Uterus (tissue), 2 donors: ENCODE data around the gene THSD4.

ENCODE experiments used
- POLR2A ChIP-seq, 2 donors: fragments of 450-650 bp; IDR thresholded peaks; one replicate each; pipeline ENCODE4 v1.6.1; 2016; ENCODE audit warnings: antibody characterized with exemption in 2 of 2, mild to moderate bottlenecking in 1 of 2, moderate library complexity in 1 of 2
- TF ChIP-seq, protein P1 (sequence below), 4 experiments: fragments of 200-600 bp in 2 of 4; fragments of 450-650 bp in 2 of 4; sonication (generic) in 2 of 4; IDR thresholded peaks; one replicate each; pipeline ENCODE4 v1.5.1; 2016 to 2019; ENCODE audit warnings: antibody characterized with exemption in 4 of 4, mild to moderate bottlenecking in 2 of 4, moderate library complexity in 1 of 4

DNA sequence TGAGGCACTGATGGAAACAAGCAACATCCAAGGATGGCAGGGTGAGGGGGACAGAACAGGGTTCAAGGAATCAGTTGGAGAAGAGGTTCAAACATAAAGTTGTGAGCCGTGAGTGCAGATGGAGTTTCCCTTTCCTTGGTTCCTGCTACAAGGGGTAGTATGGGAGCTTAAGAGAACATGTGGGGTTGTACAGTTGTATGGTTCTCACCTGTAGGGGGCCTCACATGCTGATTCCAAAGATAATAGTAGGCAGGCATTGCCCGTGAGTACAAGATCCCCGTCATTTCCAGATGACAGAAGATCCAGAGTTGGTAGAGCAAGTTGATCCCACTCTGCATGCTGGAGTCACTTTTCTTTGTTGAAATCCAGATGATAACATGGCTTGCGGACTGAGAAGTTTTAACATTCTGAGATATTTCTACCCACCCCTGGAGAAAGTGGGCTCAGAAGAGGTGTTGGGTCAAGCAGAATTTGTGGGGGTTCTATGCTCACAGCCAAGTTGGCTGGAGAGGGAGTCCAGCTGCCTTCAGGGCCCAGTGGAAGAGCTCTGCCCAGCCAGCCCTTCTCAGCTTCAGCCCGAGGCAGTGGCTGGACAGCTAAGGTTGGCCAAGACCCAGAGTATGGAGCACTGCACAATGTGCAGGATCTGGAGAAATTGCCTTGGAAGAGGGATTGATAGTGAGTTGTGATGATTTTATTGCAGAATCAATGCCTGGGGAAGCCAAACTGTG, 141.8 kb downstream of the THSD4 start:
- TF ChIP-seq, protein P1, sequence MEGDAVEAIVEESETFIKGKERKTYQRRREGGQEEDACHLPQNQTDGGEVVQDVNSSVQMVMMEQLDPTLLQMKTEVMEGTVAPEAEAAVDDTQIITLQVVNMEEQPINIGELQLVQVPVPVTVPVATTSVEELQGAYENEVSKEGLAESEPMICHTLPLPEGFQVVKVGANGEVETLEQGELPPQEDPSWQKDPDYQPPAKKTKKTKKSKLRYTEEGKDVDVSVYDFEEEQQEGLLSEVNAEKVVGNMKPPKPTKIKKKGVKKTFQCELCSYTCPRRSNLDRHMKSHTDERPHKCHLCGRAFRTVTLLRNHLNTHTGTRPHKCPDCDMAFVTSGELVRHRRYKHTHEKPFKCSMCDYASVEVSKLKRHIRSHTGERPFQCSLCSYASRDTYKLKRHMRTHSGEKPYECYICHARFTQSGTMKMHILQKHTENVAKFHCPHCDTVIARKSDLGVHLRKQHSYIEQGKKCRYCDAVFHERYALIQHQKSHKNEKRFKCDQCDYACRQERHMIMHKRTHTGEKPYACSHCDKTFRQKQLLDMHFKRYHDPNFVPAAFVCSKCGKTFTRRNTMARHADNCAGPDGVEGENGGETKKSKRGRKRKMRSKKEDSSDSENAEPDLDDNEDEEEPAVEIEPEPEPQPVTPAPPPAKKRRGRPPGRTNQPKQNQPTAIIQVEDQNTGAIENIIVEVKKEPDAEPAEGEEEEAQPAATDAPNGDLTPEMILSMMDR (IDR thresholded peaks at IDR 0.05) = no peak
- TF ChIP-seq POLR2A (IDR thresholded peaks at IDR 0.05) = no peak
